Renal cortical epithelial cell (primary cell): ENCODE measurements around the gene IPO8. TPM values are rescaled to one million over a fixed set of nuclear protein-coding genes. Genes with fewer than 3 reads are reported as not detected.

Experiments used
- DNase-seq: peaks from one replicate; pipeline ENCODE4 v3.0.0-alpha.2; 2011; ENCODE audit warnings: low read depth
- total RNA-seq: library from RNA; depleted of rRNA; stranded (reverse); fragments of >200 nt; gene quantifications from 2 replicates; pipeline ENCODE4 v1.2.3, GENCODE V29; 2014

IPO8 gene
- 30.4 and 76.1 TPM in 2 replicates for total RNA-seq

- DNase-seq = peak; percentile 79
These were observed at the start of gene IPO8 for GRCh38 chr12:30695199-30696102. TSS of gene IPO8 (minus strand) at chr12:30695869. CDS start at chr12:30695647, 222 bp downstream.

GRCh38 chr12:30744321-30744720 lies 48.7 kb upstream of the IPO8 start:
- no peak for DNase-seq

DNA sequence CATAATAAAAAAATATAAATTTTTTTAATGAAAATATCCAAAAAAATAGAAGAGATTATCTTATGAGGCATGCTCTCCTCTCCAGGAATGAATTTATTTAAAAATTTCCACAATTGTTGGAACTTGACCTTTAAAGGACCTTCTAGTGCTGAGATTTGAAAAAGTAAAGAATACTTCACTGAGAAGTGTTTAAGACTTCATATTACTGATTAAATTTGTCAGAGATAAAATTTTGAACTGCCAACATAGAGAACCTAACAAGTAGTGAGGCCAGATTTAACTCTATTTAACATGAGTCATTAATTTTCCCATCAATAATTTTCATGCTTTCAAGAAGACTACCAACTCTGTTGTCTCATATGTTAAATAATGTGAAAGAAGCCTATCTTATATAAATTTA lies 44.6 kb upstream of the IPO8 start:
- no peak for DNase-seq

DNA sequence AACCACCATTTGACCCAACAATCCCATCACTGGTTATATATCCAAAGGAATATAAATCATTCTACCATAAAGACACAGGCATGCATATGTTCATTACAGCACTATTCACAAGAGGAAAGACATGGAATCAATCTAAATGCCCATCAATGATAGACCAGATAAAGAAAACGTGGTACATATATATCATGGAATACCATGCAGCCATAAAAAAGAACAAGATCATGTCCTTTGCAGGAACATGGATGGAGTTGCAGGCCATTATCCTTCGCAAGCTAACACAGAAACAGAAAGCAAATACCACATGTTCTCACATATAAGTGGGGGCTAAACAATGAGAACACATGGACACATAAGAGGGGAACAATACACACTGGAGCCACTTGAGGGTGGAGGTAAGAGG lies 43.4 kb upstream of the IPO8 start:
- DNase-seq = no peak

GRCh38 chr12:30732954-30733637 lies 37.4 kb upstream of the IPO8 start:
- DNase-seq = no peak

DNA sequence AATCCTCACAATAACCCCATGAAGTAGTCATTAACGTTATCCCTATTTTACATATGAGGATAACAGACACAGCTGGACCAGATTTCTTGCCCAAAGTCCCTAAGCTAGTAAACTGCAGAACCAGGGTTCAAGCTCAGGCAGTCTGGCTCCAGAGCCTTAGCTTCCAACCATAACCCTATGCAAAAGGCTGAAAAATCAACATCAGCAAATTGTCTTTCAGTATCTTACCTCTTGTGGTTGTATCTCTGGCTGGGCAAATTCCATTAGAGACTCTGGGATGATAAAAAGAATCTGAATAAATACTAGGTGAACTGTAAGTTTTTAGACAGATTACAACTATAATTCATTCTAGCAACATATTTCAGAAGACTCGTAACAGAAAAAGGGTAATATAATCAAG lies 34.3 kb upstream of the IPO8 start:
- no peak for DNase-seq

GRCh38 chr12:30729547-30729946 lies 33.9 kb upstream of the IPO8 start:
- DNase-seq = no peak

DNA sequence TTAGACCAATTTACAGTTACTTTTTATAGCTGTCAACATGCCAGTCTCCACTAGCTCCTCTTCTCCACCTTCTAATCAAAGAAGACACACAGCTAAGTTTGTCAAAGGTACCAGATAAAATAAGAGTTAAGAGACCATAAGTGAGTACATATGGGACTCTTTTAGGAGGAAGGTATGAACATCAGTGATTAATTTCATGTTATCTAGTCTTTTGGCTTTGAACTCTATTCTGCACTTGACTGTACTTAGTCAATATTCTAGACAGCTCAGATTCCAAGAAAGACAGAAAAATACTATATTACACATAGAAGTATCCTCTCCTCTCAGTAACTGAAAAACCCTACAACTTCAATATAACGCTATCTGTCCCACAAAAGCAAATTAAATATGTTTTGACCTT lies 31.0 kb upstream of the IPO8 start:
- DNase-seq = no peak

GRCh38 chr12:30725739-30726138 lies 30.1 kb upstream of the IPO8 start:
- peak; percentile 83 for DNase-seq

- DNase-seq = peak; percentile 11
These were observed 23.4 kb upstream of the IPO8 start for GRCh38 chr12:30719060-30719459.

DNA sequence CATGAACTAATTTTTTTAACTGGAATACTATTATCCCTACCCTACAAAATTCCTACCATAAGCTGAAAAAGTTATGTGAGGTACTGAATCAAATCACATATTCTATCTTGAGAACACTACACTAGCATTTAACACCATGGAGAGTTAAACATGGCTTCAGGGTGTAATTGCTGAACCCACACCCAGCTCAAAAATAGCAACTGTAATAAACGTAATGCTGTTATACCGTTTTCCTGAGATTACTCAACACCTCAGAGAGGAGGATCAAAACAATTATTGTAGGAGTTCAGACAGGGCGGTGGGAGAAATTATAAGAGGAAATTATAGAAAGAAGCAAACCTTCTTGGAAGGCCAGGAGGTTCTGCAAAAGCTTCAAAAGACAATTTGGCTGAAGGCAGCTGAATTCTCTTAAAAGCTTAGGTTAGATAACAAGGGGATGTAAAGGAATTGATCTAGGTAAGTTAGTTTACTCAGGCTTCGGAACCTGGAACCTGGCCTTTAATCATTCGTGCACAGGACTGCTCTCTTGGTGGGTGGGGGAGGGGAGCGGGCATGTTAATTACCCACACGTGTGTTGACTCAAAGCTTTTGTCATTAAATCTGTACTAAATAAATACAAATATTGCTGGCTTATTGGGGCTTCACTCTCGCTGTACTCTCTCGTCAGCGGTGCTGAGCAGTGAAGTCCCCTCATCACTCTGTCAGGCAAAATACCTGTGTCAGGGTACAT lies 12.1 kb upstream of the IPO8 start:
- DNase-seq = no peak

DNA sequence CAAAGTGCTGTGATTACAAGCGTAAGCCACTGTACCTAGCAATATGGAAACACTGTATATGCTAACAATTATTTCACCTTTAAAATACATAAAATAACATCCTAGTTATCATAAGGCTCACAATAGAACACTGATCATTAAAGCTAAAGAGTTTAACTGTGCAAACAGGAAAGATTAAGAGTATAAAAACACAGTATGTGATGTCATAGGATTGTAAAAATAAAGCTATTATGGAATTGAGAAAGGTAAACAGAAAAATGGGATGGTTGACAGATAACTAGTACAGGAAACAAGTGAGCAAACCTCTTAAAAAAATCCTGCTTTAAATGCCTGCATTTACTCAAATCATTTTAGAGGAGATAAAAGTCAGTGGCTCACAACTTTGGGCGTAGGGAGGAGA lies 10.8 kb upstream of the IPO8 start:
- no peak for DNase-seq

DNA sequence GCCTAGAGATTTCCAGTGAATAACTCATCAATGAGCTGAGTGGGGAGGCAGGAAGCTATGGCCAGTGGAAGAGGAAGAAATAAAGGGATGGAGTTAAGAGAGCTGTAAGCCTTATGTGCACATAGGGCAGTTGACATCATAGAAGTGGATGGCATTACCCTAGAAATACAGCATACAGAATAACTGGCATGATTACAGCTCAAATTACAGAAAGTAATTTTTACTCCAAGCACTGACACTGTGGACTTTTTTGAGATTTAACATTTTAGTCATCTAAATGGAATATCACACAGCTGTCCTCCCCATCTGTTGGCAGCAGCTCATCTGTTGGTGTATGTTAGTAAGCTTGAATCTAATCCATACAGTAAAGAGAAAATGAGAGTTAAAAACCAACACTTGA lies 5.4 kb upstream of the IPO8 start:
- DNase-seq = no peak

- DNase-seq = no peak
These were observed 4.7 kb upstream of the IPO8 start for GRCh38 chr12:30700216-30700900.

- DNase-seq = no peak
These were observed 2.7 kb upstream of the IPO8 start for GRCh38 chr12:30698346-30698745.

- DNase-seq = no peak
These were observed 1.3 kb upstream of the IPO8 start for GRCh38 chr12:30696943-30697342.

DNA sequence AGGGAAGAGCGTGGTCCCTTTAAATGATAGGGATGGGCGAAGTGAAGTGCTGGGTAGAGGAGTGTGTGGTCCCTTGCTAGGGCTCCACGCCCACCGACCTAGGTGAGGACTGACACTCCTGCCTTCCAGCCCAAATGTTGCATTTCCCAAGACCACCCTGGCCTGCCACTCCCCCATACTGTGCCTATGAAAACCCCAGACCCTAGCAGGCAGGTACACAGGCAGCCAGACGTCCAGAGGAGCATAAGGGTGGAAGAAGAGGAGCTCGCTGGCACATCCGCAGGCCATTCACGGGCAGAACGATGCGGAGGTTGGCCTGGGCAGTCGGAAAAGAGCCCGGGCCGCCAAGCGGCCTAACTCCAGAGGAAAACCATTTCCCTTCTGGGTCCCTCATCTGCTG lies 817 bp upstream of the IPO8 start:
- no peak for DNase-seq

- no peak for DNase-seq
These were observed 387 bp upstream of the IPO8 start for GRCh38 chr12:30696103-30696408.

- peak; percentile 55 for DNase-seq
These were observed 1.1 kb downstream of the IPO8 start for GRCh38 chr12:30694412-30695198.

DNA sequence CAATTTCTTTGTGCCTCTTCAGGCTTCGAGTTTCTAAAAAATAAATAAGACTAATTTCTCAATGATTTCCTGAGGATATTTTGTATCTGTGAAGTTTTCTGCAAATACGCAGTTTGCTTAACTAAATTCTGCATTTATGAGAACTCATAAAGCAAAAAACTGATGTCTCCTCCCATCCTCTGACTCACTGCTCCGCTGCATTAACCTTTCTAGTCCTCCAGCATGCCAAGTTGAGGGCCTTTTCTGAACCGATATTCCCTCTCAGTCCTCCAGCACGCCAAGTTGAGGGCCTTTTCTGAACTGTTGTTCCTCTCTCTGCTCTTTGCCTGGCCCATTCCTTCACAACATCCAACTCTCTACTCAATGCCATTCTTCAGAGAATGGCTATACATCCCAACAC lies 3.2 kb downstream of the IPO8 start:
- peak; percentile 1 for DNase-seq
